H1 (cell line): ENCODE data around the gene AVPI1. TPM values are rescaled to one million over a fixed set of nuclear protein-coding genes. Genes with fewer than 3 reads are reported as not detected.

Experiments used
- POU5F1 ChIP-seq: IDR thresholded peaks from 2 replicates; pipeline ENCODE4 v1.6.1; 2011; ENCODE audit warnings: low read depth, mild to moderate bottlenecking, low read length, moderate library complexity
- polyA plus RNA-seq, 7 experiments: library from polyadenylated mRNA; depleted of rRNA in 3 of 7; stranded (reverse) in 5 of 7; unstranded in 2 of 7; fragments of >200 nt in 5 of 7; fragments of 200-250 nt in 2 of 7; gene quantifications; 1 replicate in 5 of 7; 2 replicates in 1 of 7; 4 replicates in 1 of 7; pipeline versions ENCODE4 v1.2.1 to v1.2.3, GENCODE V29; 2011 to 2013; ENCODE audit warnings: missing spikeins in 2 of 7, mixed read lengths in 2 of 7
- total RNA-seq: library from RNA; stranded (reverse); fragmentation: NEBNext Ultra II Directional; extraction: Animal tissue kit (Norgen Biotek cat#: 25700); gene quantifications from 2 replicates; pipeline ENCODE4 v1.2.1, GENCODE V29; 2021

Gene AVPI1
- total and polyA plus RNA-seq, 2 of the 8 experiments (the other 6 are each of a cell fraction or from before 2014, with no cell fraction given) = 9.0 to 13.5 TPM

GRCh38 chr10:97632949-97633884, 53.8 kb downstream of the AVPI1 start, which contains the start of gene MORN4 (continued):
- TF ChIP-seq POU5F1 = no peak
- TF ChIP-seq, all 59 proteins: peak for 24
